Pancreas (tissue), 10 donors: ENCODE results near the gene LRRC3. TPM values are rescaled to one million over a fixed set of nuclear protein-coding genes. Genes with fewer than 3 reads are reported as not detected.

Experiments used
- ATAC-seq, 4 donors: fragments of 200-7000 bp; cut with Tn5 transposase; one replicate each; pipeline versions ENCODE4 v1.8.0 to v1.9.1; 2020; ENCODE audit warnings: mild to moderate bottlenecking in 4 of 4, moderate library complexity in 4 of 4
- DNase-seq, 6 donors: peaks; one replicate each; pipeline ENCODE4 v3.0.0-alpha.2; 2020
- FAIRE-seq: peaks from 2 replicates; lab custom pipeline; 2012; peaks lifted over from hg19 to GRCh38; lab: Jason Lieb, UNC
- H3K27ac ChIP-seq, 4 donors: fragments of 200-600 bp; sonication (generic); 1 replicate in 3 of 4; 2 replicates in 1 of 4; pipeline versions ENCODE4 v1.5.0 to v1.8.0; 2020
- H3K27me3 ChIP-seq, 4 donors: fragments of 200-600 bp; one replicate each; pipeline ENCODE4 v1.8.0; 2021
- H3K36me3 ChIP-seq, 3 donors: fragments of 200-600 bp; sonication (generic) in 1 of 3; one replicate each; pipeline versions ENCODE4 v1.5.0 to v1.8.0; 2020 to 2021
- H3K4me1 ChIP-seq, 3 donors: fragments of 200-600 bp; one replicate each; pipeline ENCODE4 v1.8.0; 2021
- H3K4me3 ChIP-seq, 4 donors: fragments of 200-600 bp; sonication (generic) in 2 of 4; one replicate each; pipeline versions ENCODE4 v1.5.0 to v1.8.0; 2020 to 2021
- H3K9me3 ChIP-seq, 4 donors: fragments of 200-600 bp; one replicate each; pipeline ENCODE4 v1.8.0; 2021
- CTCF ChIP-seq, 4 donors: fragments of 200-600 bp; sonication (generic) in 3 of 4; IDR thresholded peaks; one replicate each; pipeline versions ENCODE4 v1.5.0 to v1.8.0; 2021; ENCODE audit warnings: antibody characterized with exemption in 4 of 4
- WGBS, 2 donors: extraction: QIAGEN DNeasy Blood & Tissue Kit; methylation state at CpG; one replicate each; pipeline ENCODE4 v1.1.7; 2013; 5-methylcytosine and 5-hydroxymethylcytosine counted together
- intact Hi-C, 3 donors: fragments of 100-400 bp; cut with DNase I; formaldehyde crosslinking; loops; one replicate each; pipeline versions ENCODE4 v1.11.1 to v1.14.2; 2022
- polyA plus RNA-seq, 2 donors: library from polyadenylated mRNA; stranded (reverse); fragments of 200-250 nt; gene quantifications; one replicate each; pipeline ENCODE4 v1.2.3, GENCODE V29; 2013
- total RNA-seq, 6 donors: library from RNA; stranded (reverse); fragmentation: NEBNext Ultra II Directional in 4 of 6; extraction: Animal tissue kit (Norgen Biotek cat#: 25700) in 4 of 6; gene quantifications; one replicate each; pipeline versions ENCODE4 v1.2.1 to v1.2.4, GENCODE V29; 2021 to 2023
- donor health status: healthy with polysubstance abuse.
- donor health status: DM: no; HTN: no; CAD: no; lungs with moderate emphysema.
- donor health status: DM: no; HTN: no; CAD: no.
- donor health status: control.
- donor health status: control.
- donor health status: Bipolar disorder and iron deficiency.
- donor health status: DM: yes; HTN: yes; CAD: no.
- donor health status: DM: no; HTN: no; CAD: no.
- donor health status: DM: no; HTN: no; CAD: no.
- donor health status: DM: yes; HTN: yes; CAD: no.

Gene LRRC3
- total and polyA plus RNA-seq, 8 donors: 0.35 to 1.7 (median 0.47) TPM

DNA sequence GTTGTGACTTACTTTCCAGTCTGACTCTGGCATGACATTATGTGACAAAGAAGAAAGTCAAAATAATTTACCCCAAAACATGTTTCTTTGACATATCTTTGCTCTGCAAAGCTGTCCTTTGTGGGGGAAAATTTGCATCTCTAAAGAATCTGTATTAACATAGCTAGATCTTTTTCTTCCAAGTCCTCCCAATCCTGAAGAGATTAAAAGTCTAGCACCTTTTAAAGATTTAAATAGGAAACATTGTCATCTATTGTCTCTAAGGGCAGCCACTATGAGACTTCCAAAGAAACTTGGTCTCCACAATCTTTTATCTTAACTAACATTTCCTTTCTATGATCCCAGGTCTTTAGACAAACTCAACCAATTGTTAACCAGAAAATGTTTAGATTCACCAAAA is 16.0 kb downstream of the LRRC3 start:
- ATAC-seq (no peak), DNase-seq (no peak), FAIRE-seq (no peak)
- Histone ChIP-seq H3K9me3 (no peaks in the 10 kb centered on the region), H3K4me1 (no peaks in the 10 kb centered on the region), H3K27ac (no peak overlapping the region), H3K4me3 (no peak overlapping the region), H3K27me3 (no peaks in the 10 kb centered on the region), H3K36me3 (no peaks in the 10 kb centered on the region)
- intact Hi-C loops: no loop called here
- TF ChIP-seq CTCF (IDR thresholded peaks at IDR 0.05): no peak

GRCh38 chr21:44471996-44472395 is 16.7 kb downstream of the LRRC3 start:
- FAIRE-seq: no peak
- H3K9me3 ChIP-seq: no peaks in the 10 kb centered on the region
- 65 to 81% methylated on average over 6 of the region's 6 CpGs for WGBS, 2 donors

GRCh38 chr21:44473915-44474555 is 18.7 kb downstream of the LRRC3 start:
- Histone ChIP-seq H3K4me3 (no peak overlapping the region), H3K27ac (no peak overlapping the region), H3K27me3 (no peaks in the 10 kb centered on the region), H3K4me1 (no peaks in the 10 kb centered on the region), H3K9me3 (no peaks in the 10 kb centered on the region), H3K36me3 (no peaks in the 10 kb centered on the region)
- no peak for ATAC-seq
- 82 to 91% methylated on average over 19 of the region's 19 CpGs for WGBS, 2 donors
- intact Hi-C loops: no loop called here
- no peak for DNase-seq
- no peak for TF ChIP-seq CTCF (IDR thresholded peaks at IDR 0.05)
- no peak for FAIRE-seq

More at GRCh38 chr21:44471996-44472395, 16.7 kb downstream of the LRRC3 start:
- no peak overlapping the region for H3K4me3 ChIP-seq
- H3K27ac ChIP-seq: no peak overlapping the region
- no peaks in the 10 kb centered on the region for H3K27me3 ChIP-seq
- no peaks in the 10 kb centered on the region for H3K4me1 ChIP-seq
- DNase-seq (no peak), ATAC-seq (no peak)
- no peak for TF ChIP-seq CTCF (IDR thresholded peaks at IDR 0.05)
- H3K36me3 ChIP-seq: no peaks in the 10 kb centered on the region
- intact Hi-C loops: no loop called here

DNA sequence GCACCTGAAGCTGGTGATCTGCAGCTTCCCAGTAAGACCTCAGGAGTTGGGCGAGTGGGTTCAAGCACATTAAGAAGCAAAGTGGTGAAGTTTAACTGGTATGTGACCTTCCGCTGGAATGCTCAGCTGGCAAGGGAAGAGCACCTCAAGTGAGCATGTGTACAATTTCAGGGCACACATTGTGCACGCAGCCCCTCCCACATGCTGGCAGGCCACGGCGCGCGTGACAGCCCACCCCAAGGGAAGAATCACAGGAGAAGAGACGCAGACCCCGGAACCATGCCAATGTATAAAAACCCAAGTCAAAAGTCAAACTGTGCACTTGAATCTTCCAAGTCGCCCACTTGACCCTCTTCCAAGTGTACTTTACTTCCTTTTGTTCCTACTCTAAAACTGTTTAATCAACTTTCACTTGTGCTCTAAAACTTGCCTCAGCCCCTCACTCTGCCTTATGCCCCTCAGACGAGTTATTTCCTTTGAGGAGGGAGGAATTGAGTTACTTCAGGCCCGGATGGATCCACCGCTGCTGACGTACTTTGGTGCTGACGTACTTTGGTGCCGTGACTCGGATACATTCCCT is 20.0 kb downstream of the LRRC3 start:
- DNase-seq: no peak
- Histone ChIP-seq H3K36me3 (no peaks in the 10 kb centered on the region), H3K4me1 (no peaks in the 10 kb centered on the region), H3K27ac (no peak overlapping the region), H3K9me3 (no peaks in the 10 kb centered on the region), H3K27me3 (no peaks in the 10 kb centered on the region), H3K4me3 (no peak overlapping the region)
- intact Hi-C loops: no loop called here
- no peak for FAIRE-seq
- 76 to 90% methylated on average over 17 of the region's 17 CpGs for WGBS, 2 donors
- TF ChIP-seq CTCF (IDR thresholded peaks at IDR 0.05): no peak
- ATAC-seq: no peak

- intact Hi-C loops: no loop called here
Observed at GRCh38 chr21:44477131-44477530, 21.8 kb downstream of the LRRC3 start.

More at GRCh38 chr21:44477131-44477530, 21.8 kb downstream of the LRRC3 start:
- no peaks in the 10 kb centered on the region for H3K4me1 ChIP-seq
- H3K4me3 ChIP-seq: no peak overlapping the region
- FAIRE-seq (no peak), DNase-seq (no peak), ATAC-seq (no peak)
- H3K9me3 ChIP-seq: no peaks in the 10 kb centered on the region
- H3K36me3 ChIP-seq: no peaks in the 10 kb centered on the region
- no peaks in the 10 kb centered on the region for H3K27me3 ChIP-seq
- 73 to 83% methylated on average over 8 of the region's 8 CpGs for WGBS, 2 donors
- H3K27ac ChIP-seq: no peak overlapping the region
- no peak for TF ChIP-seq CTCF (IDR thresholded peaks at IDR 0.05)
